NCI-H128 (cell line): Measurements from ENCODE around the gene CYLD.

Experiments
- DNase-seq: peaks from one replicate; lab custom pipeline; 2025; ENCODE audit not compliant: unreplicated experiment; lab: John Stamatoyannopoulos, UW

CYLD gene

DNA sequence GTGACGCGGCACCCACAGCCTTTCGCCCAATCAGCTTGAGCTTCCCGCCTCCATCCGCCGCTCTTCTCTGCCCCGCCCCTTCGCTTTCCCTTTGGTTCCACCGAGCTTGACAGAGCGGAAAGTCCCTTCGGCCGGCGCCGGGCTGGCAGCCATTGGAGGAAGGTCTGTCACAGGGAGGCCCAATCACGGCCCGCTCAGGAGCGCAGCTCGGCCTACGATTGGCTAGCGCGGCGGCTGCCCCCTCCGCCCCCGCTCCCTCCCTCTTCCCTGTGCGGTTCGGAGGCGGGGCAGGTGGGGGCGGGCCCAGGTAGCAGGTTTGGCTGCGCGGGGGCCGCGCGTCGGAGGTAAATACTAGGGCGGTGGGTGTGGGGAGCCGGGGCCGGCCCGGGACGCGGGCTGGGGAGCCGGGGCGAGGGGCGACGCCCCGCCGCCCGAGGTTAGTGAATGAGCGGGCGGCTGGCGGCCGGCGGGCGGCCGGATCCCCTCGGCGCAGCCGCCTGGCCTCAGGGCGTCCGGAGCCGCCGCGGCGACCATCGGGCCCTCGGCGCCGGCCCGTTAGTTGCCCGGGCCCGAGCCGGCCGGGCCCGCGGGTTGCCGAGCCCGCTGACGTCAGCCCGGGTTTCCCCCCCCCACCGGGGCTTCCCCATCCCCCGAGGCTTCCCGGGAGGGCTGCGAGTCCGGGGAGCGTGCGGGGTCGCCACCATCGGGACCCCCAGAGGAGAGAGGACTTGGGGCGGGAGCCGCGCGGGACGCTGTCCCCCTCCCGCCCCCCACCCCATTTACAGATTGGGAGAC is at the start of gene CYLD:
TSS of gene CYLD (plus strand) at position 306 of the 795 bp plus-strand sequence. CDS start 7,613 bp downstream, outside the sequence.
- peak; percentile 94 for DNase-seq

DNA sequence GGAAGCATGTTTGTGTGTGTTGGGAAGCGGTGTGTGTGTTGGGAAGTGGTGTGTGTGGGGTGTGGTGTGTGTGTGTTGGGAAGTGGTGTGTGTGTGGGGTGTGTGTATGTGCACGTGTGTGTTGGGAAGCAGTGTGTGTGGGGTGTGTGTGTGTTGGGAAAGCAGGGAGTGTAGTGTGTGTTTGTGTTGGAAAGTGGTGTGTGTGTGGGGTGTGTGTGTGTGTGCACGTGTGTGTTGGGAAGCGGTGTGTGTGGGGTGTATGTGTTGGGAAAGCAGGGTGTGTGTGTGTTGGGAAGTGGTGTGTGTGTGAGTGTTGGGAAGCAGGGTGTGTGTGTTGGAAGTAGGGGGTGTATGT is 49.3 kb upstream of the CYLD start:
- DNase-seq = no peak

- DNase-seq = no peak
Measured at GRCh38 chr16:50692999-50693781, 48.7 kb upstream of the CYLD start, which contains the start of gene NOD2. NOD2 (plus strand) TSS chr16:50693606; CDS start chr16:50699496, 5,890 bp downstream.

DNA sequence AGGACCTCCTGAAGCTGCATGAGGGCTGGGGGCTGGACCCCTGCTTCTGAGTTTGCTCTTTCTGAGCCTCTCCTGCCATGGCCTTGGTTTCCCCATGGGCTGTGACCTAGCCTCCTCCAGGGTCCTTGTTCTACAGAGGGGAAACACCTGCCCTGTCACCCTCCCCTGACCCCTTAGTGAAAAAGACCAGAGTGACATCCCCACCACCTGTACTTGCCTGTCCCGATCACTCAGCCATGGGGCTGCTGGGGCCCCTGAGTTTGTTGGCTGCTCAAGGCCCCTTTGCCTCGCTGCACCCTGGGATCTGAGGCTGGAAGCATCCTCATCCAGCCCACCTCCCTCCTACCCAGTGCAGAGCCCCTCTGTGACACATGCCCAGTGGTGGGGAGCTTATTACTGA is 47.7 kb upstream of the CYLD start:
- DNase-seq = no peak

- no peak for DNase-seq
Measured at GRCh38 chr16:50695017-50696000, 46.6 kb upstream of the CYLD start.

GRCh38 chr16:50696126-50696525 is 45.8 kb upstream of the CYLD start:
- no peak for DNase-seq

GRCh38 chr16:50696575-50697420 is 45.1 kb upstream of the CYLD start:
- DNase-seq = no peak

DNA sequence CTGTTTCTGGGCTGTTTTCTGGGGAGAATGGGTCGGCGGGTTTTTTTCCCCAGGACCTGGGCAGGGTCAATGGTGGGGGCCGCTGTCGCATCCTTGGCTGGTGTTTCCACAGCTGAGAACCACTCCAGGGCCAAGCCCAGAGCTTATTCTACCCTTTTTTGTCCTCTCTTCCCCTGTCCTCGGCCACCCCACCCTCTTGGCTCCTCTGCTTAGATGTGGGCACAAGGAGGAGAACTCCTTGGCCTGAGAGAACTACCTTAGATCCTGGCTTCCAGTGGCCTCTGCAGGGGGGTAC is 44.5 kb upstream of the CYLD start:
- DNase-seq = no peak

GRCh38 chr16:50697881-50698767 is 43.8 kb upstream of the CYLD start:
- DNase-seq = no peak

GRCh38 chr16:50699326-50700159 is 42.3 kb upstream of the CYLD start:
- no peak for DNase-seq

DNA sequence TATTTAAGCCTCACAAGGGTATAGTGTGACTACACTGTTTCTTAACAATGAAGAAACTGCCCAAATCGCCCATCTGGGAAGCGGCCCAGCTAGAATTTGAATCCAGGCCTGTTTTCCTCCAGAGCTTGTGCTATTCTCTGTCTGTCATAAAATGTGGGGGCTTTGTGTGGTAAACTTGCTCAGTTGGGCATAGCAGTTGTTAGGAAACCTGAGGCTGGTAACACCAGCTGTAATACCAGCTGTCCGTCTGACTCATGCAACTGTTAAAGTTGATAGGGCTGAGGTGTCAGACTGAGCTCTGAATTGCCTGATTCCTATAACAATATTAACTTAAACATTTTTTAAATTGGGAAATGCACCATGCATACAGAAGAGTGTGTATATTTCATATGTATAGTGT is 39.2 kb upstream of the CYLD start:
- DNase-seq = no peak

DNA sequence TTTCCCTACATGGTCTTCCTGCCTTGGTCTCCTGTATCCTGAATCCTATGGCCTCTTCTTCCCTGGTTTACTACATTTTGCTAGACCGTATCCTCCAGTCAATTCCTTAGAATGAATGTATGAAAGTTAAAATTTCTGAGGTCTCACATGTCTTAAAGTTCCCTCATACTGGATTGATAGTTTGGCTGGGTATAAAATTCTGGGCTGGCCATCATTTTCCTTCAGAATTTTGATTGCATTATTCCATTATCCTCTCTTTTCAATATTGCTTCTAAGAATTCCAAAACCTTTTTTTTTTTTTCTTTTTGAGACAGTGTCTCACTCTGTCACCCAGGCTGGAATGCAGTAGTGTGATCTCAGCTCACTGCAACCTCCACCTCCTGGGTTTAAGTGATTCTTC is 37.6 kb upstream of the CYLD start:
- no peak for DNase-seq

GRCh38 chr16:50705436-50706110 is 36.3 kb upstream of the CYLD start:
- no peak for DNase-seq

DNA sequence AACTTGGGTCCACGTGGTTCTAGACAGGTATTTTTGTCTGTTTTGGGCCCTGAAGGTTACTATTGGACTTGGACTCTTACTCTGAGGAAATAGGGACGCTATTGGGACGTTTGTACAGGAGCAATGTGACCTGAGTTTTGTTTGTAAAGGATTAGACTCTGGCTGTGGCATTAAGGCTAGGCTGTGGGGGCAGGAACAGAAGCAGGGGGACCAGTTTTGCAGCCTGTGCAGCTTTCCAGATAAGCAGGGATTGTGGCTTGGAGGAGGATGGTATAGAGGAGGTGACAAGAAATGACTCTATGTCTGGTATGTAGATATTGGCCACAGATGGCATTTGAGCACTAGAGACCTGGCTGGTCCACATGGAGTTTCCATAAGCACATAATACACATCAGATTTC is 35.6 kb upstream of the CYLD start:
- no peak for DNase-seq

- no peak for DNase-seq
Measured at GRCh38 chr16:50708373-50709060, 33.4 kb upstream of the CYLD start.

GRCh38 chr16:50709061-50709684 is 32.7 kb upstream of the CYLD start:
- no peak for DNase-seq

DNA sequence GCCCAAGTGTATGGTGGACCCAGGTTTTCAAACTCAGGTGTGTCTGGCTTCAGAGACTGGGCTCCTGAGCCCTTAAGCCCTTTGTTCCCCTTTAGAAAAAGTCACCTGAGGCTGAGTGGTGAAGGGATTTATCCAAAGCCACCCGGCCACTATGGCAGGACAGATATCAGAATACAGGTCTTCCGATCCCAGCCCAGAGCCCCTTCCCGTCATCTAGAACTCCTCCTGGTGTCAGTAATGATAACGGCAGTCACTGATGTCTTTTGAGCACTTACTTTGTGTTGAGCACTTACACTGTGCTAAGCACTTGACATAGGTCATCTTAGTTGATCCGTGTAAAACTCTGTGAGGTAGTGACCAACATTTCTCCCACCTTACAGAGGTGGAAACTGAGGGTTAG is 31.9 kb upstream of the CYLD start:
- no peak for DNase-seq
